GM21390 (cell line): ENCODE measurements around the gene DNAL4.
"Not testable (repeated sequence)": the region's sequence is repeated elsewhere in the genome, so short reads cannot be mapped to it uniquely, and the experiment has no call there.

Experiments used
- ATAC-seq: cut with Tn5 transposase; IDR thresholded peaks from one replicate; pipeline ENCODE4 v1.9.1; 2021; ENCODE audit not compliant: unreplicated experiment

Gene DNAL4

GRCh38 chr22:38827510-38827909, 33.6 kb upstream of the DNAL4 start:
- ATAC-seq: no peak

- ATAC-seq: no peak
These were observed 32.9 kb upstream of the DNAL4 start for GRCh38 chr22:38826801-38827200.

GRCh38 chr22:38826386-38826785, 32.4 kb upstream of the DNAL4 start:
- no peak for ATAC-seq

GRCh38 chr22:38824585-38824984, 30.6 kb upstream of the DNAL4 start:
- ATAC-seq: no peak

GRCh38 chr22:38823637-38824036, 29.7 kb upstream of the DNAL4 start:
- ATAC-seq: no peak

GRCh38 chr22:38823076-38823475, 29.1 kb upstream of the DNAL4 start:
- no peak for ATAC-seq

GRCh38 chr22:38820020-38820419, 26.1 kb upstream of the DNAL4 start:
- no peak for ATAC-seq

- ATAC-seq: no peak
These were observed 25.5 kb upstream of the DNAL4 start for GRCh38 chr22:38819387-38819940.

- ATAC-seq: no peak
These were observed 23.3 kb upstream of the DNAL4 start for GRCh38 chr22:38817196-38817595.

- ATAC-seq: no peak
These were observed 21.9 kb upstream of the DNAL4 start for GRCh38 chr22:38815842-38816241.

- ATAC-seq: no peak
These were observed 17.3 kb upstream of the DNAL4 start for GRCh38 chr22:38811241-38811640.

- ATAC-seq: not testable (repeated sequence)
These were observed 11.2 kb upstream of the DNAL4 start for GRCh38 chr22:38805041-38805593.

GRCh38 chr22:38802671-38803121, 8.8 kb upstream of the DNAL4 start:
- no peak for ATAC-seq

- ATAC-seq: no peak
These were observed 5.5 kb upstream of the DNAL4 start for GRCh38 chr22:38799265-38800002.

- ATAC-seq: no peak
These were observed 4.6 kb upstream of the DNAL4 start for GRCh38 chr22:38798496-38798895.

GRCh38 chr22:38796262-38796957, 2.5 kb upstream of the DNAL4 start:
- no peak for ATAC-seq

- ATAC-seq: no peak
These were observed 1.6 kb upstream of the DNAL4 start for GRCh38 chr22:38795569-38795968.

GRCh38 chr22:38793317-38793716, 626 bp downstream of the DNAL4 start:
- ATAC-seq: no peak

GRCh38 chr22:38792833-38793232, 1.1 kb downstream of the DNAL4 start:
- ATAC-seq: no peak

GRCh38 chr22:38789606-38790005, 4.3 kb downstream of the DNAL4 start:
- no peak for ATAC-seq

GRCh38 chr22:38788846-38789245, 5.1 kb downstream of the DNAL4 start:
- ATAC-seq: no peak
